ENCODE measurements around the gene MRPL14. TPM values are rescaled to one million over a fixed set of nuclear protein-coding genes. Genes with fewer than 3 reads are reported as not detected.
A peak's percentile ranks its signal among the peaks of the same experiment; 100 is the strongest.

The MRPL14 gene
- total RNA-seq, 1 donor from 2014 or later = 40.4 TPM

DNA sequence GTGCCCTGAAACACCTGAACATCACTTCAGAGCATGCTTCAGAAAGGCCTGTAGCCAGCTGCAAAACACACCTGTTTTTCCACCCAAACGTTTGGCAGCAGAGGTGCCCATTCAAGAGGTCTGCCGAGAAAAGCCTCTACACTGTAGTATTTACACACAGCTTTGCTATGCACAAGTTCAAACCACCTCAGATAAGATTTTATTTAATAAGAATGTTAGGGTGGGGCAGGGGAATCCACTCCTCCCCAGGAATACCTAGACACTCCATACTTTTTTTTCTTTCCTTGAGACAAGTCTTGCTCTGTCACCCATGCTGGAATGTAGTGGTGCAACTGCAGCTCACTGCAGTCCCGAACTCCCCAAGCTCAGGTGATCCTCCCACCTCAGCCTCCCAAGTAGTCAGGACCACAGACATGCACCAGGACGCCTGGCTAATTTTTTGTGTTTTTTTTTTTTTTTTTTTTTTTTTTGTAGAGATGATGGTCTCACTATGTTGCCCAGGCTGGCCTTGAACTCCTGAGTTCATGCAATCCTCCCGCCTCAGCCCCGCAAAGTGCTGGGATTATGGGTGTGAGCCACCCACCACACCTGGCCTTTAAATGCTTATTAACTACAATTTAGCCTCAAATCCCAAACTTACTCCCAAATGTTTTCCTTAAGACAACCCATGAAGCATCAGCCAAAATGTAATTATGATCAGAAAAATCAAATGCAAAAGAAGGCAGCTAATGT lies 9.7 kb downstream of the MRPL14 start:
- H3K9me3 ChIP-seq (ENCODE audit: low read depth) = no peaks in the 10 kb centered on the region
- H4K20me1 ChIP-seq (ENCODE audit: low read depth) = peaks cover 94% of the 10 kb centered on the region
- no peak overlapping the region for H3K27ac ChIP-seq
- no peak overlapping the region for H3K9ac ChIP-seq
- no peaks in the 10 kb centered on the region for H3K9me3 Mint-ChIP-seq
- TF ChIP-seq, protein P1, sequence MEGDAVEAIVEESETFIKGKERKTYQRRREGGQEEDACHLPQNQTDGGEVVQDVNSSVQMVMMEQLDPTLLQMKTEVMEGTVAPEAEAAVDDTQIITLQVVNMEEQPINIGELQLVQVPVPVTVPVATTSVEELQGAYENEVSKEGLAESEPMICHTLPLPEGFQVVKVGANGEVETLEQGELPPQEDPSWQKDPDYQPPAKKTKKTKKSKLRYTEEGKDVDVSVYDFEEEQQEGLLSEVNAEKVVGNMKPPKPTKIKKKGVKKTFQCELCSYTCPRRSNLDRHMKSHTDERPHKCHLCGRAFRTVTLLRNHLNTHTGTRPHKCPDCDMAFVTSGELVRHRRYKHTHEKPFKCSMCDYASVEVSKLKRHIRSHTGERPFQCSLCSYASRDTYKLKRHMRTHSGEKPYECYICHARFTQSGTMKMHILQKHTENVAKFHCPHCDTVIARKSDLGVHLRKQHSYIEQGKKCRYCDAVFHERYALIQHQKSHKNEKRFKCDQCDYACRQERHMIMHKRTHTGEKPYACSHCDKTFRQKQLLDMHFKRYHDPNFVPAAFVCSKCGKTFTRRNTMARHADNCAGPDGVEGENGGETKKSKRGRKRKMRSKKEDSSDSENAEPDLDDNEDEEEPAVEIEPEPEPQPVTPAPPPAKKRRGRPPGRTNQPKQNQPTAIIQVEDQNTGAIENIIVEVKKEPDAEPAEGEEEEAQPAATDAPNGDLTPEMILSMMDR (IDR thresholded peaks at IDR 0.05) = no peak
- TF ChIP-seq EZH2 (IDR thresholded peaks at IDR 0.05) = no peak
- TF ChIP-seq EZH2phosphoT487 (IDR thresholded peaks at IDR 0.05) = no peak
- DNase-seq (ENCODE audit: low spot score) = no peak
- H2AFZ ChIP-seq (replicated peaks) = no peak overlapping the region
- H3K4me1 Mint-ChIP-seq = peaks cover 15% of the 10 kb centered on the region
- H3K4me3 ChIP-seq = no peak overlapping the region
- H3K27ac Mint-ChIP-seq = no peak overlapping the region
- no peaks in the 10 kb centered on the region for H3K27me3 Mint-ChIP-seq (ENCODE audit: insufficient read depth, low read depth)
- H3K4me3 Mint-ChIP-seq = peak overlapping the region; percentile 1
- peaks cover 26% of the 10 kb centered on the region for H3K4me1 ChIP-seq
- H3K79me2 ChIP-seq (ENCODE audit: low read depth) = peaks cover 86% of the 10 kb centered on the region
- H3K27me3 ChIP-seq = no peaks in the 10 kb centered on the region
- H3K36me3 Mint-ChIP-seq = peaks cover 20% of the 10 kb centered on the region
- H3F3A ChIP-seq (ENCODE audit: low read depth) = peaks cover 10% of the 10 kb centered on the region
- H3K4me2 ChIP-seq = no peak overlapping the region
- peaks cover 8% of the 10 kb centered on the region for H3K36me3 ChIP-seq

DNA sequence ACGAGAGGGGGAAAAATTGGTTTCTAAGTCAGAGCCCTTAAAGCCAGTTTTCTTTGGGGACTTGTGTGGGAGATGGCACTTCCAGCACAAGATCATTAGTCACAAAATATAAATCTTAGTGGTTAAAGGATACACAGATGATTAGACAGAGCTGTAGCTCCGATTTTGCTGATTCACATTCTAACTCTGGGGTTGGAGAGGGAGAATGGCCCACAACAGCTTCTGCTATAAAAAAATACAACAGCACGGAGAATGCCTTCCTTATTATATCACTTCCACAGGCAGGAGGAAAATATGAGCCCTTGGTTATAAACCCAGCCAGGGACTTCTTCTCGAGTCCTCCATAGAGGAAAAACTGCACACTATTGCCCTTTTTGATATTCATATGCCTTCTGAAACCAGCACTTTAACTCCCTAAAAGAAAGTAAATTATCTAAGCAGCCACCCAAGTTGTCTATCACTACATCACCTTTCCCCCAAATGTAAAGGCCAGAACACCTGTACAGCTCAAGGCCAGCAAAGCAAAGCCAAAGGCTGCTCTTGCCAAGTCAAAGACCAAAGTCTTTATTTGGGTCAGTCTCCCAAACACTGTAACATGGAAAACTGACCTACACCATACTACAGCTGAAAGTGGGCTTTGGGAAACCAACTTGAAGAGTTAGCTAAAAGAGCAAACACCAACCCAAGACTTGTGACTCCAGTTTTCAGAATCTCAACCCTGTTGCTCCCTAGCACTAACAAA lies 10.4 kb downstream of the MRPL14 start:
- TF ChIP-seq EZH2 (IDR thresholded peaks at IDR 0.05) (no peak), EZH2phosphoT487 (IDR thresholded peaks at IDR 0.05) (no peak)
- TF ChIP-seq, protein P1 (IDR thresholded peaks at IDR 0.05) = no peak
- Histone ChIP-seq H3K4me1 (peaks cover 18% of the 10 kb centered on the region), H3K27ac (no peak overlapping the region), H3F3A (ENCODE audit: low read depth) (peaks cover 10% of the 10 kb centered on the region), H3K4me2 (no peak overlapping the region), H3K4me3 (no peak overlapping the region), H4K20me1 (ENCODE audit: low read depth) (peaks cover 91% of the 10 kb centered on the region), H3K36me3 (peaks cover 8% of the 10 kb centered on the region), H3K27me3 (no peaks in the 10 kb centered on the region), H3K9me3 (ENCODE audit: low read depth) (no peaks in the 10 kb centered on the region), H3K9ac (no peak overlapping the region), H2AFZ (replicated peaks) (no peak overlapping the region), H3K79me2 (ENCODE audit: low read depth) (peaks cover 85% of the 10 kb centered on the region)
- no peak overlapping the region for H3K27ac Mint-ChIP-seq
- DNase-seq (ENCODE audit: low spot score) = no peak
- H3K4me3 Mint-ChIP-seq = no peak overlapping the region
- no peaks in the 10 kb centered on the region for H3K9me3 Mint-ChIP-seq
- H3K27me3 Mint-ChIP-seq (ENCODE audit: insufficient read depth, low read depth) = no peaks in the 10 kb centered on the region
- peaks cover 10% of the 10 kb centered on the region for H3K4me1 Mint-ChIP-seq
- peaks cover 26% of the 10 kb centered on the region for H3K36me3 Mint-ChIP-seq

DNA sequence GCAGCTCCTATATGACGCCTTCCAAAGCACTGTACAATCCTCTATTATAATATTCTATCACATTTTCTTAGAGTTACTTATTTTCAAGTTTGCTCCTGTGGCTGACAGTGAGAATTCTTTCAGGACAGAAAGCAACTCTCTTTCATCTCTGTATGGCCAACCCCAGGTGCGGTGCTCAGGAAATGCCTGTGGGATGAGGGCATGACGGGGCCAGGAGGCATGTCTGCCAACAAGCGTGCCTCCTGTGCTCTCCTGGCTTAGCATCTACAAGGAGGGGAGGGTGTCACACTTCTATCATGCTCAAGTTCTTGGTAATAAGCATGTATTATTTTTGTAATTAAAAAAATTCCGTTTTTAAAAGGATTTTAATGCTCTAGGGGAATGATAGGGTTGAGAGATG lies 11.4 kb downstream of the MRPL14 start:
- Histone ChIP-seq H3K9me3 (ENCODE audit: low read depth) (no peaks in the 10 kb centered on the region), H3K9ac (no peak overlapping the region), H3F3A (ENCODE audit: low read depth) (peaks cover 3% of the 10 kb centered on the region), H3K27me3 (no peaks in the 10 kb centered on the region), H3K79me2 (ENCODE audit: low read depth) (peaks cover 82% of the 10 kb centered on the region), H3K36me3 (peaks cover 8% of the 10 kb centered on the region), H3K4me3 (no peak overlapping the region), H3K27ac (no peak overlapping the region), H4K20me1 (ENCODE audit: low read depth) (peaks cover 89% of the 10 kb centered on the region), H3K4me2 (no peak overlapping the region), H2AFZ (replicated peaks) (no peak overlapping the region), H3K4me1 (peaks cover 9% of the 10 kb centered on the region)
- Mint-ChIP-seq H3K36me3 (peaks cover 33% of the 10 kb centered on the region), H3K27me3 (ENCODE audit: insufficient read depth, low read depth) (no peaks in the 10 kb centered on the region), H3K27ac (no peak overlapping the region), H3K4me3 (no peak overlapping the region), H3K4me1 (peaks cover 6% of the 10 kb centered on the region), H3K9me3 (no peaks in the 10 kb centered on the region)
- DNase-seq (ENCODE audit: low spot score) = no peak
- TF ChIP-seq, protein P1 (IDR thresholded peaks at IDR 0.05) = no peak
- TF ChIP-seq EZH2 (IDR thresholded peaks at IDR 0.05) = no peak
- TF ChIP-seq EZH2phosphoT487 (IDR thresholded peaks at IDR 0.05) = no peak

All from neural progenitor cell (in vitro differentiated cells).